Endothelial cell of umbilical vein (primary cell): ENCODE data around the gene EIF2D. TPM values are rescaled to one million over a fixed set of nuclear protein-coding genes. Genes with fewer than 3 reads are reported as not detected.

ENCODE experiments used
- BruUV-seq: library from RNA; stranded (reverse); fragments of 400-500 nt; replicated peaks from 2 replicates; lab custom pipeline; 2021; lab: Mats Ljungman, UMichigan
- CTCF ChIA-PET: fragments of 300-600, 350-600 bp; sonication (Branson Sonifier 250); formaldehyde crosslinking; loops from one replicate; lab custom pipeline; 2021; ENCODE audit warnings: antibody characterized with exemption, inconsistent platforms; lab: Charles Lee
- POLR2A ChIA-PET: fragments of 300-600, 350-600 bp; sonication (Branson Sonifier 250); formaldehyde crosslinking; loops from one replicate; lab custom pipeline; 2021; ENCODE audit warnings: antibody characterized with exemption, inconsistent platforms; lab: Charles Lee
- DNase-seq: peaks from one replicate; pipeline ENCODE4 v3.0.0-alpha.2; 2011; ENCODE audit warnings: low read depth, low spot score
- FAIRE-seq: peaks from 2 replicates; lab custom pipeline; 2011; peaks lifted over from hg19 to GRCh38; lab: Jason Lieb, UNC
- H2AFZ ChIP-seq: 2 replicates; pipeline ENCODE4 v1.6.0; 2012; ENCODE audit warnings: low read depth, low read length, control low read depth, inconsistent platforms
- H3K27ac ChIP-seq: 2 replicates; pipeline ENCODE4 v1.5.1; 2011; ENCODE audit warnings: low read depth, mild to moderate bottlenecking, control low read depth, low read length, moderate library complexity; ENCODE audit not compliant: insufficient read depth
- H3K27me3 ChIP-seq, 2 experiments: 2 replicates each; pipeline versions ENCODE4 v1.6.0 to v1.6.1; 2011; ENCODE audit warnings: low read length in 2 of 2, mixed read lengths in 1 of 2; ENCODE audit not compliant: control insufficient read depth in 2 of 2, insufficient read depth in 2 of 2
- H3K36me3 ChIP-seq, 2 experiments: 2 replicates in 1 of 2; 3 replicates in 1 of 2; pipeline ENCODE4 v1.5.1; 2011; ENCODE audit warnings: low read length in 2 of 2, mild to moderate bottlenecking in 1 of 2, moderate library complexity in 1 of 2; ENCODE audit not compliant: control insufficient read depth in 2 of 2, insufficient read depth in 2 of 2; ENCODE audit errors: extremely low read depth in 1 of 2
- H3K4me1 ChIP-seq: 3 replicates; pipeline ENCODE4 v1.5.1; 2011; ENCODE audit warnings: mild to moderate bottlenecking, low read length; ENCODE audit not compliant: control insufficient read depth, insufficient read depth; ENCODE audit errors: extremely low read depth
- H3K4me2 ChIP-seq: 2 replicates; pipeline ENCODE4 v1.6.1; 2011; ENCODE audit warnings: low read length, control low read depth, mixed read lengths; ENCODE audit not compliant: insufficient read depth
- H3K4me3 ChIP-seq, 3 experiments: fragments of 200-600 bp in 1 of 3; sonication (generic), shearing (Covaris generic) in 1 of 3; replicated peaks in 1 of 3; 2 replicates each; pipeline ENCODE4 v1.5.1; 2011 to 2016; ENCODE audit warnings: control low read depth in 3 of 3, low read length in 3 of 3, mild to moderate bottlenecking in 2 of 3, inconsistent platforms in 1 of 3, low read depth in 1 of 3, moderate library complexity in 1 of 3; ENCODE audit not compliant: insufficient read depth in 1 of 3
- H3K79me2 ChIP-seq: 2 replicates; pipeline ENCODE4 v1.6.0; 2012; ENCODE audit warnings: low read length, inconsistent platforms; ENCODE audit not compliant: control insufficient read depth, insufficient read depth
- H3K9ac ChIP-seq: replicated peaks from 2 replicates; pipeline ENCODE3; 2011; ENCODE audit warnings: low read length, control low read depth; ENCODE audit not compliant: insufficient read depth; ENCODE audit errors: extremely low read depth
- H3K9me1 ChIP-seq: replicated peaks from 3 replicates; pipeline ENCODE4 v1.6.0; 2011; ENCODE audit warnings: mild to moderate bottlenecking, low read length; ENCODE audit not compliant: control insufficient read depth, insufficient read depth; ENCODE audit errors: extremely low read depth
- H3K9me3 ChIP-seq: replicated peaks from 2 replicates; pipeline ENCODE4 v1.5.1; 2012; ENCODE audit warnings: low read length, inconsistent platforms; ENCODE audit not compliant: control insufficient read depth, insufficient read depth
- H4K20me1 ChIP-seq: replicated peaks from 2 replicates; pipeline ENCODE3; 2011; ENCODE audit warnings: mild to moderate bottlenecking, low read length; ENCODE audit not compliant: control insufficient read depth, insufficient read depth; ENCODE audit errors: extremely low read depth
- CTCF ChIP-seq, 2 donors: IDR thresholded peaks; 1 replicate in 1 of 2; 2 replicates in 1 of 2; pipeline ENCODE4 v1.5.1; 2011; ENCODE audit warnings: low read length in 2 of 2, mild to moderate bottlenecking in 2 of 2, moderate library complexity in 2 of 2, control low read depth in 1 of 2, inconsistent platforms in 1 of 2, low read depth in 1 of 2; ENCODE audit not compliant: insufficient read depth in 1 of 2; ENCODE audit errors: extremely low read depth in 1 of 2
- EZH2 ChIP-seq: IDR thresholded peaks from 2 replicates; pipeline ENCODE4 v1.6.1; 2012; ENCODE audit warnings: borderline replicate concordance, low read depth, mild to moderate bottlenecking, moderate library complexity, low read length, inconsistent platforms; ENCODE audit not compliant: severe bottlenecking
- FOS ChIP-seq: IDR thresholded peaks from 2 replicates; pipeline ENCODE4 v1.6.1; 2011; ENCODE audit warnings: mild to moderate bottlenecking, low read length, moderate library complexity, borderline replicate concordance; ENCODE audit not compliant: insufficient read depth
- GATA2 ChIP-seq: IDR thresholded peaks from 2 replicates; pipeline ENCODE4 v1.7.0; 2011; ENCODE audit warnings: low read depth, mild to moderate bottlenecking, moderate library complexity, mixed read lengths, low read length; ENCODE audit not compliant: insufficient read length, insufficient read depth
- JUN ChIP-seq: IDR thresholded peaks from 2 replicates; pipeline ENCODE4 v1.6.1; 2011; ENCODE audit warnings: borderline replicate concordance, low read depth; ENCODE audit not compliant: insufficient read length, insufficient read depth
- MYC ChIP-seq: IDR thresholded peaks from one replicate; pipeline ENCODE4 v1.6.1; 2011; ENCODE audit warnings: mild to moderate bottlenecking, low read depth, low read length
- POLR2A ChIP-seq: IDR thresholded peaks from 2 replicates; pipeline ENCODE4 v1.6.1; 2012; ENCODE audit warnings: low read depth, mild to moderate bottlenecking, control low read depth, low read length
- POLR2AphosphoS5 ChIP-seq: IDR thresholded peaks from 2 replicates; pipeline ENCODE4 v1.6.1; 2012; ENCODE audit warnings: low read depth, mild to moderate bottlenecking, control low read depth, low read length, moderate library complexity; ENCODE audit not compliant: insufficient read depth
- dilution Hi-C: fragments of 300-500 bp; cut with MboI; formaldehyde crosslinking; loops from one replicate; pipeline ENCODE4 v1.15.0; 2019; ENCODE audit warnings: low sequenced_read_pairs; ENCODE audit not compliant: extremely low pct_ligation_motif_present
- intact Hi-C: fragments of 100-400 bp; cut with micrococcal nuclease; formaldehyde crosslinking; loops from one replicate; pipeline ENCODE4 v1.10.0; 2022
- polyA plus RNA-seq, 4 experiments: library from polyadenylated mRNA; depleted of rRNA in 3 of 4; stranded (reverse) in 3 of 4; unstranded in 1 of 4; fragments of >200 nt; gene quantifications; 2 replicates each; pipeline versions ENCODE4 v1.2.1 to v1.2.3, GENCODE V29; 2011 to 2012; ENCODE audit warnings: missing spikeins in 1 of 4
- total RNA-seq: library from RNA; stranded (reverse); gene quantifications from 2 replicates; pipeline ENCODE4 v1.2.3, GENCODE V29; 2021
- TF ChIP-seq, protein P1 (sequence below): IDR thresholded peaks from 2 replicates; pipeline ENCODE4 v1.6.1; 2011; ENCODE audit not compliant: insufficient read depth, insufficient read length

Gene EIF2D
- total and polyA plus RNA-seq, 2 donors (not counting 3 experiments of a cell fraction or from before 2014, with no cell fraction given), result 48.0 to 54.1 TPM

- H3K4me3 ChIP-seq, result no peak overlapping the region
- H3K9me1 ChIP-seq, result no peaks in the 10 kb centered on the region
- dilution Hi-C loops (no loop called here), intact Hi-C loops (no loop called here)
- H3K27me3 ChIP-seq, result peaks cover 0 to 1% of the 10 kb centered on the region in 2 experiments
- no peak for FAIRE-seq
- H3K36me3 ChIP-seq, result no peaks in the 10 kb centered on the region
- no peak for DNase-seq
- no peak overlapping the region for H3K9ac ChIP-seq
- no peak overlapping the region for H2AFZ ChIP-seq
- H3K9me3 ChIP-seq, result no peaks in the 10 kb centered on the region
- BruUV-seq, result no TSS peak
- POLR2A ChIA-PET, result no interaction called here
- peaks cover 23% of the 10 kb centered on the region for H3K4me1 ChIP-seq
- TF ChIP-seq GATA2 (no peak), POLR2AphosphoS5 (no peak), MYC (no peak), EZH2 (no peak), CTCF (IDR thresholded peaks at IDR 0.05; ENCODE audit: extremely low read depth in 1 of 2, insufficient read depth in 1 of 2, low read depth in 1 of 2, low read length in 2 of 2) (no peak), POLR2A (no peak), FOS (no peak), JUN (no peak)
- TF ChIP-seq, protein P1, sequence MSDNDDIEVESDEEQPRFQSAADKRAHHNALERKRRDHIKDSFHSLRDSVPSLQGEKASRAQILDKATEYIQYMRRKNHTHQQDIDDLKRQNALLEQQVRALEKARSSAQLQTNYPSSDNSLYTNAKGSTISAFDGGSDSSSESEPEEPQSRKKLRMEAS, result no peak
- no peaks in the 10 kb centered on the region for H4K20me1 ChIP-seq
- CTCF ChIA-PET, result interaction anchor here (0.6 to 16.8 kb wide), 5 partner anchors 9 to 100 kb away, joined by 4 to 427 read pairs (median 6); no protein-coding TSS in a partner anchor
- no peak overlapping the region for H3K4me2 ChIP-seq
- no peak overlapping the region for H3K27ac ChIP-seq
- no peaks in the 10 kb centered on the region for H3K79me2 ChIP-seq
These were observed 33.3 kb downstream of the EIF2D start for GRCh38 chr1:206578978-206579374.
